ENCODE results near the gene SKIC2. TPM values are rescaled to one million over a fixed set of nuclear protein-coding genes. Genes with fewer than 3 reads are reported as not detected.
"Not testable (repeated sequence)": the region's sequence is repeated elsewhere in the genome, so short reads cannot be mapped to it uniquely, and the experiment has no call there.

SKIC2 gene
- total RNA-seq, 1 donor from 2014 or later, result 23.3 TPM

DNA sequence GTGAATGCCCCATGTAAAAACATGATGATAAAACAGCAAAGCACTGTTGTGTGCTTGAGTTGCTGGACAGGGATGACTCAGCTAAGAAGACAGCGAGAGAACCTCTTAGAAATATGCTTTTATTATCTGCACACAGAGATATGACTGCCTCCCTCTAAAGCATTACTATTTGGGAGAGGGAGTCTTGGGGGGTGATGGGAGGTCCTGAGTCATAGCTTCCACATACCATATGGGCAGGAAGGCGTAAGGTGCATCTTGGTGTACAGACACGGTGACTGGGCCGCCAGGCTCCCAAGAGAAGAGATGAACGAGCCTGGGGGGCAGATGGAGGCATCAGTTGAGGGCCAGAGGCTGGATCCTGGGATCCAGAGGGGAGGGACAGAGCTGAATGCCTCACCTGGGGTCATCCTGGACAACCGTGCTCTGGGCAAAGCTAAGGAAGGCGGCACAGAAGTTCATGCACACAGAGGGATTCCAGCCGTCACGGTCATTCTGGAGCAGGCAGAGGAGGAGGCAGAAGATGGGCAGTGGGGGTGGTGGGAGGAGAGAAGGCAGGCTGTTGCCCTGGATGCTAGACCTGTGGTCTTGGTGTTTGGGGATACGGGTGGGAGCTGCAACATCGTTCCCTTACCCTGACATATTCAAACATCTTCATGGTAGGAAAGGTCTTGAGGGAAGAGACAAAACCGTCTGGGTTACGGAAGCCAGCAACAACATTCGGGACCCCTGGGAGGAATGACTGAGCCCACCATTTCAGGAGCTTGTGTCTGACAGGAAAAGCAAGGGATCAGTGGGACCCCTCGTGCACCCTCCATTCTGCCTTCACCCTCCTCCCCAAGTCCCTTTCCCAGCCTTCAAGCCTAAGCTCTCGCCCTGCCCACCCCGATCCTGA, 11.0 kb downstream of the SKIC2 start:
- DNase-seq, result no peak

DNA sequence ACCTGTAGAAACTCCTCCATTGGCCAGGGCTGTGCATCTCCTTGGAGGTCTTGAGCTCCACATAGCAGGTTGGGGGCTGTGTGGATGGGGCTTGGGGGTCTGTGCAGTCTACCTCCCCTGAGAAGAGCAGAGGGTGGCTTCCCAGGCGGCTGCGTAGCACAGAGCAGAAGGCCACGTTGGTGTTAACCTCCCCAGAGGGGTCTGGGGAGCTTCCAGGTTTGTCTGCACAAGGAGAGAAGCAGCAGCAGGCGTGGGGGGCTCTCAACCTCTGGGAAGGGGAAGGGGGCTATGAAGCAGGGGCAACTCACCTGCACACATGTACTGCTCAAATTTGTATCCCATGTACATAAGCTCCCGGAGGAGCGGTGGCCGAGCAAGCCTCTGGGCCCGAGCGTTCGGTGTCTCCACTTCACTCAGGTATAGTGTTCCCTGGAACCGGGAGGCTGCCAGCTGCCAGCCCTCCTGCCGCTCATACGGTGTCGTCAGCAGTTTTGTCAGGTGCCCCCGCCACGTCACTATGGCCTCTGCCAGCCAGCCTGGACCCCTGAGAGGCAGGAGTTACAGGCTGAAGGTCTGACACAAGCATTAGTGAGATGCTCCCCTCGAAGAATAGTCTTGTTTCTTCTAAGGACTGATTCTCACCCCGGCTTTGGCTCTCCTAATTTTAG, 11.8 kb downstream of the SKIC2 start:
- no peak for DNase-seq

DNA sequence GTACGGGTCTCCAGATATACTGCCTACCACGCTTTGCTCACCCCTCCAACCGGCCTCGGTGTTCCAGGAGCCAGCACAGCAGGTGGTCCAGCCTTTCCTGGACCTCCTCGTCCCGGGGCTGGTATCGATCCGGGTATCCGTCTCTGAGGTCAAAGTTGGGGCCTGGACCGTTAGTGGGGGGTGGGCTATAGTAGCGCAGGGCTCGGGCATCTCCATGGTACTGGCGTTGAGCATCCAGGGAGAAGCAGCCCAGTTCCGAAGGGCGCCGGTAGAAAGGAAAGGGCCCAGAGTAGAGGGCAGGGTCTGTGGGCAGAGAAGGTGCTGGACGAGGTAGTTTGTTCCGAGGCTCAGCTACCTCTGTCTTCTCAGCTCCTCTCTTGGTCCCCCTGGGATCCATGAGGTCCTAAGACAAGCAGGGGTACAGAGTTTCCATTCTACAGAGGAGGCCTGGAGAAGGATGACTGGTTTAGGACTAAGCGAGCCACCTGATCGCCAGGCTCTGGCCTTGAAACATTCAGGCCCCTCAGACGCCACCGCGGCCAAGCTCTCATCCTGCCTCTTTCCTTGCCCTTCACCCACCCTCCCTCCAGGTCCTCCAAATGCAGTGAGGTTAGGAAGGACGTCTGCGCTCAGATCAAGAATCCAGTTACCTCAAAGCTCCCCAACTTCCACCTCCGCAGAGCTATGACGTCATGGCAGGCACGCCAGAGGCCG, 12.5 kb downstream of the SKIC2 start:
- no peak for DNase-seq

DNA sequence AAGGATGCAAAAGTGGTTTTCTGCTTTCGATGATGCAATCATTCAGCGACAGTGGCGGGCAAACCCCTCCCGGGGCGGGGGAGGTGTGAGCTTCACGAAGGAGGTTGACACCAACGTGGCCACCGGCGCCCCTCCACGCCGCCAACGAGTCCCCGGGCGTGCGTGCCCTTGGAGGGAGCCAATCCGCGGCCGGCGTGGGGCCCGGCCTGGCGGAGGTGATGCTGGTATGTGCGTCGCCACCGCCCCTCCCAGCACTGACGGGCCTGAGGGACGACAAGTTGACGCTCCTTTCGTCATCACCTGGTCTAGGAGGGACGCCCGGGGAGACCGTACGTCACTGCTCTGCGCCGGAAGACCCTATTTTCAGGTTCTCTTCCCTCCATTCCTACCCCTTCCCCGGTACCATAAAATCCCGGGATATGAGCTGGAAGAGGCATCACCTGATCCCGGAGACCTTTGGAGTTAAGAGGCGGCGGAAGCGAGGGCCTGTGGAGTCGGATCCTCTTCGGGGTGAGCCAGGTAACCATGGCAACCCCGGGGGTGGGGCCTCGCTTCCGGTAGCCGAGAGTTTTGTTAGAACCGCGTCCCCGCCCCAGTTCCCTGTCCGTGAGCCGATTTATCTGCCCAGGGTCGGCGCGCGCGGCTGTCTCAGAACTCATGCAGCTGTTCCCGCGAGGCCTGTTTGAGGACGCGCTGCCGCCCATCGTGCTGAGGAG, 13.2 kb downstream of the SKIC2 start, which contains the start of gene DXO:
Gene DXO, minus strand, starts transcription at position 146 of the 716 bp plus-strand sequence. CDS start 463 bp downstream, outside the sequence.
- DNase-seq, result peak; percentile 97

DNA sequence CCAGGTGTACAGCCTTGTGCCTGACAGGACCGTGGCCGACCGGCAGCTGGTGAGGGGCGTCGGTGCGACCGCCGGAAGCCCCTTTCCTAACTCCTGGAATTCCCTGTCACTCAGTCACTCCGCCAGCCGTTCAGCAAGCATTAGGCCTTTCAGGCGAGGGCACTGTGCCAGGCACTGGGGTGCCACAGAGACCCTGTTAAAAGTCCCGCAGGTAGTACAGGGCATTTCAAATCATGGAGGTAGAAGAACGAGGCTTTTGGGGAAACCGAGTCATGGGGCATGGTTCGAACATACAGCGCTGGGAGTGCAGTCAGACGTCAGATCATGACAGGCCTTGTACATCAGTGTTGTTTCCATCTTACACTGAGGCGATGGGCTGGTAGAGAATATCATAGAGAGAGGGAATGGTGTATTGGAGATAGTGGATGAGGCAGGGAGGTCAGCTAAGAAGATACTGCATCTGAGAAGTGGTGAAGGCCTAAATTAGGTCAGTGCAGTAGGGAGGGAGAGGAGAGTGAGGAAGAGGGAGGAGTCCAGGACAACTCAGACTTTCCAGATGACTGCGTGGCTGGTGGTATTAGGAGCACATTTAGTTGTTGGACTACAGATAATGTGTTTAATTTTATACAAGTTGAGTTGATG, 13.9 kb downstream of the SKIC2 start:
- DNase-seq, result peak; percentile 29

DNA sequence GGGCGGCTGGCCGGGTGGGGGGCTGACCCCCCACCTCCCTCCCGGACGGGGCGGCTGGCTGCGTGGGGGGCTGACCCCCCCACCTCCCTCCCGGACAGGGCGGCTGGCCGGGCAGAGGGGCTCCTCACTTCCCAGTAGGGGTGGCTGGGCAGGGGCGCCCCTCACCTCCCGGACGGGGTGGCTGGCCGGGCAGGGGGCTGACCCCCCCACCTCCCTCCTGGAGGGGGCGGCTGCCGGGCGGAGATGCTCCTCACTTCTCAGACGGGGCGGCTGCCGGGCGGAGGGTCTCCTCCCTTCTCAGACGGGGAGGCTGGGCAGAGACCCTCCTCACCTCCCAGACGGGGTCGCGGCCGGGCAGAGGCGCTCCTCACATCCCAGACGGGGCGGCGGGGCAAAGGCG, 17.1 kb downstream of the SKIC2 start:
- DNase-seq, result not testable (repeated sequence)

DNA sequence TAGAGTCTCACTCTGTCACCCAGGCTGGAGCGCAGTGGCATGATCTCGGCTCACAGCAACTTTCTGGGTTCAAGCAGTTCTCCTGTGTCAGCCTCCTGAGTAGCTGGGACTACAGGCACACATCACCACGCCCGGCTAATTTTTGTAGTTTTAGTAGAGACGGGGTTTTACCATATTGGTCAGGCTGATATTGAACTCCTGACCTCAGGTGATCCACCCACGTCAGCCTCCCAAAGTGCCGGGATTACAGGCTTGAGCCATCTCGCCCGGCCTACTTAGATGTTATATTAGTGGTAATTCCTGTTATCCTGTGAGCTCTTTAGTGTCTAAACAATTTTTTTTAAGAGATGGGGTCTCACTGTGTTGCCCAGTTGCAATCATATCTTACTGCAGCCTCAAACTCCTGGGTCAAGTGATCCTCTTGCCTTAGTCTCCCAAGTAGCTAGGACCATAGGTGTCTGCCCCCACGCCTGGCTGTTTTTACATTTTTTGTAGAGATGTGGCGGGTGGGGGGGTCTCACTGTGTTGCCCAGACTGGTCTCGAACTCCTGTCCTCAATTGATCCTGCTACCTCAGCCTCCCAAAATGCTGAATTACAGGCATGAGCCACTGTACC, 18.9 kb downstream of the SKIC2 start:
- no peak for DNase-seq

DNA sequence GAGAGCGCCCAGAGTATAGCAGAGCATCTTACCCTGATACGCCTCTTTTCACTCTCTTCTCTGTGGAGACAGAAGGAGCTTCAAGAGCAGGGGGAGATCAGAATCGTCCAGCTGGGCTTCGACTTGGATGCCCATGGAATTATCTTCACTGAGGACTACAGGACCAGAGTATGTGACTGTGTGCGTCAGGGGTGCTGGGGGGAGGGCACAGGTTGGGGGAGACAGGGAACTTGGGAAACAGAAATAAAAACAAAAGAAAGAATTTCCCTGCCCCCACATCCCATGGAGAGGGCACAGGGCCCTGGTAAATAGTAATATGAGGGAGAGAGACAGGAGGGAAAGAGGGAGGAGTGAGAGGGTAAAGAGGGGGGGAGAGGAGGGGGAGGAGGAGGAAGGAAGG, 19.9 kb downstream of the SKIC2 start:
- DNase-seq, result no peak

DNA sequence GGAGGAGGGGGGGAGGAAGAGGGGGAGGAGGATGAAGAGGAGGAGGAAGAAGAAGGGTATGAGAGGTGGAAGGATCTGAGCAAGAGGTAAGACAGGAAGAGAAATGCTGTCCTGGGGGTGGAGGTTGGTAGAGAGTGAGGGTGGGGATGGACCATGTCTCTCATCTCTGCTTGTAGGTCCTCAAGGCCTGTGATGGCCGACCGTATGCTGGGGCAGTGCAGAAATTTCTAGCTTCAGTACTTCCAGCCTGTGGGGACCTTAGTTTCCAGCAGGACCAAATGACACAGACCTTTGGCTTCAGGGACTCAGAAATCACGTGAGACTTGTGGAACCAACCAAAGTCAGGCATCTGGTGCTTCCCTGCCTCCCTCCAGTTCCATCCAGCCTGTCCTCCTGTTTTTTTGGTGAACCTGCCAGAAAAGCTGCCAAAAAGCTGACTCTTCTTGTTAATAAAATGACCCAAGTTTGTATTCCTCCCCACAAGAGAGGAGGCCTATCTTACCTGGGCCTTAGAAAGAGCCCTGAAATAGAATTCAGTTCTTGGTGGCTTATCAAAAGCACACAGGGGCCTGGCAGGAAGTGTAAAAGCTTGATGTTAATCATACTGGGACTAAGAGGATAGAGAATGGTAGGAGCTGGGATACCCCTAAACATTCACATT, 20.4 kb downstream of the SKIC2 start:
- no peak for DNase-seq

DNA sequence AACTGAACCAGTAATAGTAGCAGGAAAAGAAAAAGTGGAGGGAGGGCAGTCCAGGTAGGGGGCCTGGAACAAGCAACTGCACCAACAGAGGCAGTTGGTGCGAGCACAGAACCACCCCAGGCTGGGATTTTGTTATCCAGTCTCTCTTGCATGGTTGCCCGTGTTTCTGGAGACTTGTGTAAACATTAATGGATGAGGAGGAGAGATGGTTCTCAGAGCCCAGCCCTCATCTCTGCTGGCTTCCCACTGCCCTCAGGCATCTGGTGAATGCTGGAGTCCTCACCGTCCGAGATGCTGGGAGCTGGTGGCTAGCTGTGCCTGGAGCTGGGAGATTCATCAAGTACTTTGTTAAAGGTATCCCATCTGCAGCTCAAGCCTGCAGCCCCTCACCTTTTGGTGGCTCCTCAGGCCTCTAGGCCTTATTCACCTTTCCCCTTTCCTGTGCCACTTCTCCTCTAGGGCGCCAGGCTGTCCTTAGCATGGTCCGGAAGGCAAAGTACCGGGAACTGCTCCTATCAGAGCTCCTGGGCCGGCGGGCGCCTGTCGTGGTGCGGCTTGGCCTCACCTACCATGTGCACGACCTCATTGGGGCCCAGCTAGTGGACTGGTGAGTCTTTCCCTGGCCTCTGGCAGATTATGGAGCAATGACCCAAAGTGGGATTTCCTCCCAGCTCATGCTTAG, 21.4 kb downstream of the SKIC2 start:
- DNase-seq, result not testable (repeated sequence)

DNA sequence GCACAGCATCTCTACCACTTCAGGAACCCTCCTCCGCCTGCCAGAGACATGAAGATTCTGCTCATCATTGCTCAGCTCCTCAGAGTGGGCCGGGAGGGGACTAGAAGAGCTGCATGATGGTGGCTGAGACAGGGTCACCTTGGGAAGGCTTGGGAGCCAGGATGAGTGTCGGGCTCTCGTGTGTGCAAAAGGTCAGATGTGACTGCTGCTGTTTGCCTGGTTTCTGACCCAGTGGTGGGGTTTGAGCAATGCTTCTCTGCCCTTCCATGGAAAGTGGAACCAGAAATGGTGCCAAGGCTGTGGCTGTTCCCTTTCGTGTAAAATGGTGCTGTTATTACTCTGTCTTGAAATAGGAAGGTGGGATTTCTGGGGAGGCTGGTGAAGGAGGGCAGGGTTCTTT, 22.0 kb downstream of the SKIC2 start:
- DNase-seq, result not testable (repeated sequence)

DNA sequence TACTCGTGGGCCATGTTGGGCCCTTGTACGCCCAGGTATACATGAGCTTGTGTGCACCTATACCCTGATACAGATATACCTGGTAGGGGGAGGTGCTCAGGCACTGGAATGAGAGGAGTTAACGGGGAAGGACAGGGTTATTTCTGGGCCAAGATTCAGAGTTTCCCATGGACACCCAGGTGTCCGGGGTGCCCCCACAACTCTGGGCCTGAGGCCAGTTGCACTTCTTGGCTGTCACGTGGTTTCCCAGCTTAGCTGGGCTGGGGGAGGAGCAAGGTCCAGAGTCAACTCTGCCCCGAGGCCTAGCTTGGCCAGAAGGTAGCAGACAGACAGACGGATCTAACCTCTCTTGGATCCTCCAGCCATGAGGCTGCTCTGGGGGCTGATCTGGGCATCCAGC, 22.8 kb downstream of the SKIC2 start, which contains the start of gene C4A:
Gene C4A, plus strand, starts transcription at position 314 of the 400 bp plus-strand sequence. Its CDS starts 51 bp downstream, at position 365.
- DNase-seq, result not testable (repeated sequence)

DNA sequence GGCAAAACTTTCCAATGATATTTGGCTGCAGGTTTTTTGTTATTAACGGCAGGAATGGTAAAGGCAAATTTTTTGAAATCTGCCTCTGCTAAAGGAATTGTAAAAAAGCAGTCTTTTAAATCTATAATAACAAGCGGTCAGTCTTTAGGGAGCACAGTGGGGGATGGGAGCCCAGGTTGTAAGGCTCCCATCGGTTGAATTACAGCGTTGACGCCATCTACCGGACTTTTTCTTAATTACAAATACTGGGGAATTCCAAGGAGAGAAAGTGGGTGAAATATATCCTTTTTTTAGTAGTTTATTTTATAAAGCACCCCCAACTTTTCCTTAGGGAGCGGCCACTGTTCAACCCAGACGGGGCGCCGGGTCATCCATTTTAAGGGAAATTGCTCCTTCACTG, 30.4 kb downstream of the SKIC2 start:
- DNase-seq, result not testable (repeated sequence)

DNA sequence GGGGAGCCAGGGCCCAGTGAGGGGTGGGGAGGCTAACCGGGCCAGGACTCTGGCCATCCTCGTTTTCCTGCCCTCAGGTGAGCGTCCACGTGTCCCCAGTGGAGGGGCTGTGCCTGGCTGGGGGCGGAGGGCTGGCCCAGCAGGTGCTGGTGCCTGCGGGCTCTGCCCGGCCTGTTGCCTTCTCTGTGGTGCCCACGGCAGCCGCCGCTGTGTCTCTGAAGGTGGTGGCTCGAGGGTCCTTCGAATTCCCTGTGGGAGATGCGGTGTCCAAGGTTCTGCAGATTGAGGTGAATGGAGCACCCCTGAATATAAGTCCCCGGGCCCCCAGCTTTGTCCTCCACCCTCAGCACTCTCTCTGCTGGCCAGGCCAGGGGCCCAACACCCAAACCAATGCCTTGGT, 35.4 kb downstream of the SKIC2 start:
- not testable (repeated sequence) for DNase-seq

DNA sequence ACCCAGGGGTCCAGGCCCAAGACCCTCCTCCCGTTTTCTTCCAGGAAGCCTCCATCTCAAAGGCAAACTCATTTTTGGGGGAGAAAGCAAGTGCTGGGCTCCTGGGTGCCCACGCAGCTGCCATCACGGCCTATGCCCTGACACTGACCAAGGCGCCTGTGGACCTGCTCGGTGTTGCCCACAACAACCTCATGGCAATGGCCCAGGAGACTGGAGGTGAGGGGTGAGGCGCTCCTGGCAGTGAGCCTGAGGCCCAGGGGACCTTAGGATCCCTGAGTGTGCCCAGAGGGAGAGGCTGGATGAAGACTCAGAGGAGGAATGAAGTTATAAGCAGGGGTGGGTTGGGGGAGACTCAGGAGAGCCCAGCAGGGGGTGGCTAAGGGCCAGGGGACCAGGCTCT, 37.4 kb downstream of the SKIC2 start:
- DNase-seq, result not testable (repeated sequence)

DNA sequence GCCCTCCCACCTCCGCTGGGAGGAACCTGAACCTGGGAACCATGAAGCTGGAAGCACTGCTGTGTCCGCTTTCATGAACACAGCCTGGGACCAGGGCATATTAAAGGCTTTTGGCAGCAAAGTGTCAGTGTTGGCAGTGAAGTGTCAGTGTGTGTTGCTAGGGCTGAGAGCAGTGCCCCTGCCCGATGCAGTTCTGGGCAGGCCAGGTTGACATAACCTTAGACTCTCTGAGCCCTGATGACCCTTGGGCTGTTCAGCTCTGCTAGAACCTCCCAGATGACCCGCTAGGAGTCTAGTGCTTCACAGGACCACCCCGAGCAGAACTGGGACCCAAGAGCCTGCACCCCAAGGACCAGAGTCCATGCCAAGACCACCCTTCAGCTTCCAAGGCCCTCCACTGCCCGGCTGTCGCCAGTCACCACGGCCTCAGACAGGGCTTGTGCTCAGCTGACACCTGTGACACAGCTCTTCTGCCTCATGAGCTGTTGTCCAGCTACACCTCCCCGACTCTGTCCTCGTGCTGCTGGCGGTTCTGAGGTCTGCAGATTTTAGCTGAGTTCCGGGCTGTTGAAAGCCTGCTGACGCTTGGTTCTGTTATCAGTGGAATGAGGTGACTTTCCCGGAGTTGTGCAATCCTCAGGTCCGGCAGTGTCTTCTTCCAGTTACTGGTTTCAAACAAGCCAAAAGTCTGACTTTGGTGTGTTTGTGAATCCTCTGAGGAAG, 43.7 kb downstream of the SKIC2 start:
- DNase-seq, result not testable (repeated sequence)

DNA sequence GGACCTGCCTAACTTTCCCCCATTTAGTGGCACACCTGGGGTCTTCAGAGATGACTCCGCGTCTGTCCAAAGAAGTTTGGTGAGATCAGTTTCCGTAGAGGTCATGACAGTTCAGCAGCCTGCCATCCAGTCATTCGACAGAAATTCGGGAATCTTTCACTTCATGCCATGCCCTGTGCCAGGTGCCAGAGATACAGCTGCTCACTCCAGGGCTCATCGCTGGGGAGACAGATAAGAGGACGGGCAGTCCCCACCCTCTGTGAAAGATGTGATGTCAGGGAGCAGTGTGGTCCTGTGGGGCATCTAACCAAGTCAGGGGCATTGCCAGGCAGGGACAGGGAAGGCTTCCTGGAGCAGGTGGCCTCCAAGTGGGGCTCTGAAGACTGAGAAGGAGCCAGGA, 44.3 kb downstream of the SKIC2 start:
- DNase-seq, result not testable (repeated sequence)

DNA sequence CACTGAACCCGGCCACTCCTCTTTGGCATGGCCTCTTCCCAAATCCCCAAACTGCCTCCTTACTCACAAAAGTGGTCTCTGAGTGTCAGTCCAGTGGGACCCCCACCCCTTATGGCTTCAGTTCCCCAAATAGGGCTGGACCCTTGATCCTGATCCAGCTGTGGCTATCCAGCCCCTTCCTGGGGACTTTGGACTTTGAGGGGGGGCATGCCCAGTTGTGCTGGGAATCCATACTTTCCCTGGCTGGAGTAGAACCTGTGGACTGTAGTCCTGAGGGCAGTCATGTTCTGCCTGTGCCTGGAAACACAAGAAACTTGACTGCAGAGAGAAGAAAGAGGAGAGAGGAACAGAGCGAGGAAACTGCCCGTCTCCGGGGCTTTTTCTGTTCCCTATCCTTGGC, 45.4 kb downstream of the SKIC2 start:
- not testable (repeated sequence) for DNase-seq
